Measurements from ENCODE around the gene EHBP1. TPM values are rescaled to one million over a fixed set of nuclear protein-coding genes. Genes with fewer than 3 reads are reported as not detected.
"Not testable (repeated sequence)": the region's sequence is repeated elsewhere in the genome, so short reads cannot be mapped to it uniquely, and the experiment has no call there.

Gene EHBP1
- total and polyA plus RNA-seq, 2 donors (not counting 1 experiment from before 2014, with no cell fraction given) = 129 to 191 TPM

DNA sequence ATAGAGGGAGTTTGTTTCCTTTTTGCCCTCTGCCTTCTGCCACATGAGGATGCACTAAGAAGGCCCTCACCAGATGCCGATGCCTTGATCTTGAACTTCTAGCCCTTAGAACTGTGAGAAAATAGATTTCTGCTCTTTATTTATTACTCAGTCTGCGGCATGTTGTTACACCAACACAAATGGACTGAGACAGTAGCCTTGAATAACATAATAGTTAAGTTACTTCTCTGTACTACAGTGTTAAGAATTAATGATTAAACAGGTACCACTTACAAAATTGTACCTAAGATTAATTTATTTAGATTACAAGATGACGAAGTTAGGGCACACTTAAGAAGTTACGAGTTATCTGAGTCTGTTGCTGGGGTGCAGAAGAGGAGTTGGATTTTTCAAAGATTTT lies 42.4 kb downstream of the EHBP1 start:
- Histone ChIP-seq H4K20me1 (ENCODE audit: control insufficient read depth, extremely low read depth, insufficient read depth, low read length) (no peaks in the 10 kb centered on the region), H3K4me3 (replicated peaks in 1 of 4; ENCODE audit: control extremely low read depth in 1 of 4, insufficient read depth in 1 of 4, low read depth in 3 of 4, low read length in 4 of 4) (no peak overlapping the region), H3K4me2 (ENCODE audit: extremely low read depth, insufficient read depth, low read length) (no peak overlapping the region), H2AFZ (ENCODE audit: low read length) (no peak overlapping the region), H3K27me3 (ENCODE audit: control insufficient read depth, insufficient read depth, low read length) (no peaks in the 10 kb centered on the region), H3K36me3 (ENCODE audit: control insufficient read depth, insufficient read depth, low read length) (peaks cover 2% of the 10 kb centered on the region), H3K79me2 (ENCODE audit: control insufficient read depth, insufficient read depth, low read length) (peaks cover 39% of the 10 kb centered on the region), H3K27ac (ENCODE audit: insufficient read depth, low read length) (no peak overlapping the region), H3K9ac (ENCODE audit: insufficient read depth, low read length) (no peak overlapping the region), H3K9me3 (ENCODE audit: control insufficient read depth, insufficient read depth, low read depth, low read length) (no peaks in the 10 kb centered on the region), H3K4me1 (ENCODE audit: control insufficient read depth, extremely low read depth, insufficient read depth, low read length) (no peaks in the 10 kb centered on the region)
- no peak for DNase-seq (ENCODE audit: low read depth in 2 of 2)
- TF ChIP-seq, protein P1, sequence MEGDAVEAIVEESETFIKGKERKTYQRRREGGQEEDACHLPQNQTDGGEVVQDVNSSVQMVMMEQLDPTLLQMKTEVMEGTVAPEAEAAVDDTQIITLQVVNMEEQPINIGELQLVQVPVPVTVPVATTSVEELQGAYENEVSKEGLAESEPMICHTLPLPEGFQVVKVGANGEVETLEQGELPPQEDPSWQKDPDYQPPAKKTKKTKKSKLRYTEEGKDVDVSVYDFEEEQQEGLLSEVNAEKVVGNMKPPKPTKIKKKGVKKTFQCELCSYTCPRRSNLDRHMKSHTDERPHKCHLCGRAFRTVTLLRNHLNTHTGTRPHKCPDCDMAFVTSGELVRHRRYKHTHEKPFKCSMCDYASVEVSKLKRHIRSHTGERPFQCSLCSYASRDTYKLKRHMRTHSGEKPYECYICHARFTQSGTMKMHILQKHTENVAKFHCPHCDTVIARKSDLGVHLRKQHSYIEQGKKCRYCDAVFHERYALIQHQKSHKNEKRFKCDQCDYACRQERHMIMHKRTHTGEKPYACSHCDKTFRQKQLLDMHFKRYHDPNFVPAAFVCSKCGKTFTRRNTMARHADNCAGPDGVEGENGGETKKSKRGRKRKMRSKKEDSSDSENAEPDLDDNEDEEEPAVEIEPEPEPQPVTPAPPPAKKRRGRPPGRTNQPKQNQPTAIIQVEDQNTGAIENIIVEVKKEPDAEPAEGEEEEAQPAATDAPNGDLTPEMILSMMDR (conservative IDR thresholded peaks at IDR 0.05 in 1 of 2, IDR thresholded peaks at IDR 0.05 in 1 of 2; ENCODE audit: low read depth in 1 of 2, low read length in 2 of 2) = no peak
- TF ChIP-seq EZH2 (IDR thresholded peaks at IDR 0.05; ENCODE audit: low read length, missing control alignments) = no peak

DNA sequence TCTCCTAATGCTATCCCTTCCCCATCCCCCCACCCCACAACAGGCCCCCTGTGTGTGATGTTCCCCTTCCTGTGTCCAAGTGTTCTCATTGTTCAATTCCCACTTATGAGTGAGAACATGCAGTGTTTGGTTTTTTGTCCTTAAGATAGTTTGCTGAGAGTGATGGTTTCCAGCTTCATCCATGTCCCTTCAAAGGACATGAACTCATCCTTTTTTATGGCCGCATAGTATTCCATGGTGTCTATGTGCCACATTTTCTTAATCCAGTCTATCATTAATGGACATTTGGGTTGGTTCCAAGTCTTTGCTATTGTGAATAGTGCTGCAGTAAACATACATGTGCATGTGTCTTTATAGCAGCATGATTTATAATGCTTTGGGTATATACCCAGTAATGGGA lies 43.6 kb downstream of the EHBP1 start:
- DNase-seq (ENCODE audit: low read depth in 2 of 2); H3K9ac ChIP-seq (ENCODE audit: insufficient read depth, low read length); H3K4me2 ChIP-seq (ENCODE audit: extremely low read depth, insufficient read depth, low read length); H2AFZ ChIP-seq (ENCODE audit: low read length); H3K36me3 ChIP-seq (ENCODE audit: control insufficient read depth, insufficient read depth, low read length); H3K9me3 ChIP-seq (ENCODE audit: control insufficient read depth, insufficient read depth, low read depth, low read length); H3K27me3 ChIP-seq (ENCODE audit: control insufficient read depth, insufficient read depth, low read length); H3K27ac ChIP-seq (ENCODE audit: insufficient read depth, low read length); H4K20me1 ChIP-seq (ENCODE audit: control insufficient read depth, extremely low read depth, insufficient read depth, low read length); H3K4me1 ChIP-seq (ENCODE audit: control insufficient read depth, extremely low read depth, insufficient read depth, low read length); H3K4me3 ChIP-seq (replicated peaks in 1 of 4; ENCODE audit: control extremely low read depth in 1 of 4, insufficient read depth in 1 of 4, low read depth in 3 of 4, low read length in 4 of 4): not testable (repeated sequence)
- peaks cover 32% of the 10 kb centered on the region for H3K79me2 ChIP-seq (ENCODE audit: control insufficient read depth, insufficient read depth, low read length)

DNA sequence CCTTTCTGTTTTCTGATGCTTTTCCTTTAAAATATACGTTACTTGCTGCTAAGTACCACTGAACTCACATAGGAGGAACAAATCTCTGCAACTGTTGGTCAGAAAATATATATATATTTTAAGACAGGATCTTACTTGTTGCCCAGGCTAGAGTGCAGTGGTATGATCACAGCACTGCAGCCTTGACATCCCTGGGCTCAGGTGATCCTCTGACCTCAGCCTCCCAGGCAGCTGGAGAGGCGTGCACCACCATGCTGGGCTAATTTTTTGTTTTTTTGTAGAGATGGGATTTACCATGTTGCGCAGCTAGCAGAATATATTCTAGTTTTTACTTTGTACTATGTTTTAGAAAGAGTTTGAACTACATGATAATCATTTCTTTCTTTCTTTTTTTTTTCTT lies 51.5 kb downstream of the EHBP1 start:
- H3K4me2 ChIP-seq (ENCODE audit: extremely low read depth, insufficient read depth, low read length) = no peak overlapping the region
- no peak for TF ChIP-seq EZH2 (IDR thresholded peaks at IDR 0.05; ENCODE audit: low read length, missing control alignments)
- TF ChIP-seq, protein P1 (conservative IDR thresholded peaks at IDR 0.05 in 1 of 2, IDR thresholded peaks at IDR 0.05 in 1 of 2; ENCODE audit: low read depth in 1 of 2, low read length in 2 of 2) = no peak
- peaks cover 2% of the 10 kb centered on the region for H4K20me1 ChIP-seq (ENCODE audit: control insufficient read depth, extremely low read depth, insufficient read depth, low read length)
- H2AFZ ChIP-seq (ENCODE audit: low read length) = no peak overlapping the region
- H3K4me1 ChIP-seq (ENCODE audit: control insufficient read depth, extremely low read depth, insufficient read depth, low read length) = no peaks in the 10 kb centered on the region
- H3K27ac ChIP-seq (ENCODE audit: insufficient read depth, low read length) = no peak overlapping the region
- H3K79me2 ChIP-seq (ENCODE audit: control insufficient read depth, insufficient read depth, low read length) = peaks cover 57% of the 10 kb centered on the region
- no peaks in the 10 kb centered on the region for H3K36me3 ChIP-seq (ENCODE audit: control insufficient read depth, insufficient read depth, low read length)
- no peak overlapping the region for H3K9ac ChIP-seq (ENCODE audit: insufficient read depth, low read length)
- no peak overlapping the region for H3K4me3 ChIP-seq (replicated peaks in 1 of 4; ENCODE audit: control extremely low read depth in 1 of 4, insufficient read depth in 1 of 4, low read depth in 3 of 4, low read length in 4 of 4)
- no peaks in the 10 kb centered on the region for H3K27me3 ChIP-seq (ENCODE audit: control insufficient read depth, insufficient read depth, low read length)
- no peaks in the 10 kb centered on the region for H3K9me3 ChIP-seq (ENCODE audit: control insufficient read depth, insufficient read depth, low read depth, low read length)
- DNase-seq (ENCODE audit: low read depth in 2 of 2) = no peak

All from fibroblast of lung (primary cell).